Cerebellar cortex (tissue), 1 donor: Measurements from ENCODE around the gene C1QTNF1.
"Not testable (repeated sequence)": the region's sequence is repeated elsewhere in the genome, so short reads cannot be mapped to it uniquely, and the experiment has no call there.

Experiments used
- DNase-seq: peaks from one replicate; pipeline ENCODE4 v3.0.0-alpha.2; 2015; ENCODE audit warnings: low spot score

Gene C1QTNF1

DNA sequence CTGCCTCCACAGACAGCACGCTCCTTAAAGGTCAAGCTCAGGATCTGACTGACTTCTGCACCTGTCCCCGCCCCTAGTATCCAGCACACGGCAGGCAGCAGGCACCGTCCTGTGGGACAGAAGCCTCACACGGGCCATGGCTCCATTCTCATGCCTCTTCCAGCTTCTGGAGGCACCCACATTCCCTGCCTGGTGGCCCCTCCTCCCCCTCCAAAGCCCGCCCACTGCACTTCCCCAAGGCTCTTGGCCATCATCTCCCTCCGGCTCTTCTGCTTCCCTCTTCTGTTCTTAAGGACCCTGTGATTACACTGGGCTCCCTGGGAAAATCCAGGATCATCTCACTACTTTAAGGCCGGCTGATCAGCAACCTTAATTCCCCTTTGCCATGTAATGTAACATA lies 17.9 kb upstream of the C1QTNF1 start:
- DNase-seq = no peak

DNA sequence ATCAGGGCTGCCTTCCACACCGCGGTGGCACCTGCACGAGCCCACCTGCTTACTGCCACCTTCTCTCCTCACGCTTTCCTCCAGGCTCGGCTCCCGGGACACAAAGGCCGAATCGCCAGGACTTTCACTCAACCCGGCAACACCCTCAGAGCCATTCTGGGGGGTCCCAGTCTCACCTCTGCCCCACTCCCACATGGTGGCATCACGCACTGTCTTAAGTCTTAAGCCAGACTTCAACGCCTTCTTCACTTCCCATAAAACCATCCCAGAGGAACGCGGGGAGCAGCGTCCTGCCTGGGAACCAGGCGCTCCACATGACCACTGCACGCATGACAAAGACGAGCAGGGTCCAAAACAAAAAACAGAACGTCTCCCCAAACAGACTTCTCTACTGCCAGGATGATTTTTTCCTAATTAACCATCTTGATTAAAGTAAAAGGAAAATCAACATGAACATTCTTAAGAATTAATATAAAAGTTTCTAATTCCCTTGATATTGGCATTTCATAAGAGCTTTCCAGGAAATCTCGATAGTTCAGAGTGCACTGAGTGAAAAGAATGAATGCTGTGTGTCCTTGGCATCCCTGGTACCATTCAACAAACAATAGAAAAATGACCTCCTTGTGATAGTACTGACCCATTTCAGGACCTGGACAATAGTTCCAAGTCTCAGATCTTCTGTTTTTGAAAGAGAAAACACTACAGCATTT lies 17.0 kb upstream of the C1QTNF1 start:
- no peak for DNase-seq

DNA sequence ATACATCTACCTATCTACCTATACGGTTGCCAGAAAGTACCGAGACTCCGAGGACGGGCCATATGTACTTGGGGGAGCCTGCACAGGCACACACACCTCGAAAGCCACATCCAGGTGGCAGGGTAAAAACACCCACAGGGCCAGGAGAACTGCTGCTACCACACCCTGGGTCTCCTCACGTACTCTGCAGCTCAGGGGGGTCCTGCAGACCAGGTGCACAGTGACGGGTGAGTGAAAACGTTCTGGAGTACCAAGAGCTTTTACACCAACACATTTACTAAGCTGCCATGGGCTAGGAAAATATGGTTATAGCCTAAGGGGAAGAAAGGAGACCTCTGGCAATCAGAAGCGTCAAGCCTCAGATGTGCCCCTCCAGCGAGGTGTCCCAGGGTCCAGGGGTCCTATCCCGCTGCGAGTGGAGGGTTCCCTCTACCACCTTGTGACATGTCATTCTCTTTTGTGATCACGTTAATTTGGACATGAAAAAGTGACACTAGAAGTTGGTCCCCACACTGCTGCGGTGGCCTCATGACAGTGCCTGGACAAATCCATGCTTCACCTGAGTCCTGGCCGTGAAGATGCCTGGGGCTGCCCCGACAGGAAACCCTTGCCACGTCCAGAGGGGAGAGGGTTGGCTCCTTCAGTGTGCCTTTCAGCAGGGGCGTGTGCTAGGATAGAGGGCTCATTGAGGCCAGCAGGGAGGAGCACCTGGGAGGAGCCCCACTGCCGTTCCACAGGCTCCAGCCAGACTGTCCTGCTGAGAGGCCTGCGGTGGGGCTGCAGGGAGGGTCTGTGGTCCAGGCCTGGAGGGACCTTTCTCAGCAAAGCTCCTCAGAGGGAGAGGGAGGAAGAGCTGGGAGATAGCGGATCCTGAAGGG lies 16.2 kb upstream of the C1QTNF1 start:
- DNase-seq = no peak

DNA sequence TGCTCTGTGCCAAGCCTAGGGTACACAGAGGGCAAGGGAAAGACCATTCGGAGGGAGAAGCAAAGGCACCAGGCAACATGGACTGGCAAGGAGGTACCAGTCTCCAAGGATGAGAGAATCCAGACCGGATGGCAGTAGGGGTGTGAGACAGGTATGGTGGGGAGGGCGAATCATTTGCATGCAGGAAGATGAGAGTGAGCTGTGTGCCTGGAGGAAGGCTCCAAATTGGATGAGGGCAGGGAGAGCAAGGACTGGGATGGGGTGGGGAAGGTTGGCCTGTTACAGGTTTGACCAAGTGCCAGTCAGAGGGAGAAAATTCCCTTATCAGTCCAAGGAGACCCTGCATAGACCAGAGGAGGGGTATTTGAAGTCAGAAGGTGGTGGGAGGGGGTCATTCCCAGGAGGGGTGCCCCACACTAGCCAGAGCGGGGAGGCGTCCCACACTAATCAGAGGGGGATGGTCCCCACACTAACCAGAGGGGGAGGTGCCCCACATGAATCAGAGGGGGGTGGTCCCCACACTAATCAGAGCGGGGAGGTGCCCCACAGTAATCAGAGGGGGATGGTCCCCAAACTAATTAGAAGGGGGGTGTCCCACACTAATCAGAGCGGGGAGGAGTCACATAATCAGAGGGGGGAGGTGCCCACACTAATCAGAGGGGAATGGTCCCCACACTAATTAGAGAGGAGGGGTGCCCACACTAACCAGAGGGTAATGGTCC lies 15.1 kb upstream of the C1QTNF1 start:
- DNase-seq = no peak

DNA sequence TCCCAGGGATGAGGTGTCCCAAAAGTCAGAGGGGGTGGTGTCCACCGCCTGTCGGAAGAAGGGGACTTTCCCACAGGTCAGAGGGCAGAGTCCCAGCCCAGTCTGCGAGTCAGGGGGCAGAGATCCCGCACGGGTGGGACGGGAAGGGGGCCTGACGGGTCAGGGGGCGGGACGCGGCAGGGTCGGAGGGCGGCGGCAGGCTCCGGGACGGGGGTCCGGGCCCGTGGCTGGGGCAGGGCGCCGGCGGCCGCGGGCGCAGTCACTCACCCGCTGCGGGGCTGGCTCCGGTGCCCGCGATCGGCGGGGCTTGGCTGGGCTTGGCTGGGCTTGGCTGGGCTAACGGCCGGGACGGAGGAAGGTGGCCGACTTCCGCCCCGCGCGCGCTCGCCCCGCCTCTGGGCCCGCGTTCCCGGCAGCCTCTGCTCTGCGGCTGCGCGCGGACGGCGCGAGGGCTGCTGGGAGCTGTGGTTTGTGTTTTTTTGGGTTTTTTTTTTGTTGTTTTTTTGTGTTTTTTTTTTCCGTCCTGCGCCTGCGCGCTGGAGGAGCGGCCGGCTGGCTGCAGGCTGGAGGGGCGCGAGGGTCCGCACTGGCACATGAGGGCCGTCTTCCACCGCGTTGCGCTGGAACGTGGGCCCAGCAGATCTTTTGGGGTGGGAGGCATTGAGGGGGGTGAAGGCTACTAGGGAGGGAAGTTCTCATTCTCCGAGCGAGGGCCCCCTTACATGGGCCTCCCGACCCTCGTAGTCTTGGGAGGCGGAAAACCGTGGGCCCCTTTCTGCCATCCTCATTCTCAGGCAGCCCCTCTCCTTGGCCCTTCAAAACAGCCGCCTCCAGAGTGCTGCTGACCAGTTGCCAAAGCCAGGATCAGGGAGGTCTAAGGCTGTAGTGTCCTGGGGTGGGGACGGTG lies 14.3 kb upstream of the C1QTNF1 start, which contains the start of gene CANT1:
Gene CANT1, minus strand, starts transcription at position 368 of the 907 bp plus-strand sequence. CDS start 12,142 bp downstream, outside the sequence.
- peak; percentile 80 for DNase-seq

DNA sequence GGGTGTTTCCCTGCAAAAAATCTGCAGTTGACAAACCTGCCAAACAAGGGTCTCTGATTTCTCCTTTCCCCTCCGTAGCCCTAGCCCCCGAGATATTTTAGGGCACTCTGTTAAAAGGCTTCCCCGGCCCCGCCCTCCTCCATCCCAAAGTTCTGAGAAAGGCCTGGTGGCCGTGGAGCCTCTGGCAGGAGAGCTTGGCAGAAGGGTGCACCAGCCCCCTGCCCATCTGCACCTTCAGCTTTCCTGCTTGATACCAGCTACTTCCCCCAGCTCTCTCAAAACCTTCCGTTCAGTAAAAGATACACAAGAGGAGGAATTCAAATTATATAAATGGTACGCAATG lies 13.7 kb upstream of the C1QTNF1 start:
- DNase-seq = no peak

DNA sequence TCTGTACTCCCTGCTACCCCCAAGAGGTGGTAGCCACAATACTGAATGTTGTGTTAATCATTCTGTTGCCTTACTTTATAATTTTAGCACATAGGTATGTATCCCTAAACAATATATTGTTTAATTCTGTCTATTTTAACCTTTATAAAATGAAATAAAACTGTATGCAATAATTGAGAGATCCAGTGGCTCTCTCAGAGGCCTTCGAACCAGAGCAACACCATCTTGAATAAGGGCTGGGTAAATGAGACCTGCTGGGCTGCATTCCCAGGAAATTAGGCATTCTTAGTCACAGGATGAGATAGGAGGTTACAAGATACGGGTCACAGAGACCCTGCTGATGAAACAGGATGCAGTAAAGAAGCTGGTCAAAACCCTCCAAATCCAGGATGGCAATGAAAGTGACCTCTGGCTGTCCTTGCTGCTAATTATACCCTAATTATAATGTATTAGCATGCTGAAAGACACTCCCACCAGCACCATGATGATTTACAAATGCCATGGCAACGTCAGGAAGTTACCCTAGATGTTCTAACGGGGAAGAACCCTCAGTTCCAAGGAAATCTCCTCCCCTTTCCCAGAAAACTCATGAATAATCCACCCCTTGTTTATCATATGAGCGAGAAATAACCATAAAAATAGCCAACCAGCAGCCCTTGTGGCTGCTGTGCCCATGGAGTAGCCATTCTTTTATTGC lies 12.4 kb upstream of the C1QTNF1 start:
- DNase-seq = no peak

DNA sequence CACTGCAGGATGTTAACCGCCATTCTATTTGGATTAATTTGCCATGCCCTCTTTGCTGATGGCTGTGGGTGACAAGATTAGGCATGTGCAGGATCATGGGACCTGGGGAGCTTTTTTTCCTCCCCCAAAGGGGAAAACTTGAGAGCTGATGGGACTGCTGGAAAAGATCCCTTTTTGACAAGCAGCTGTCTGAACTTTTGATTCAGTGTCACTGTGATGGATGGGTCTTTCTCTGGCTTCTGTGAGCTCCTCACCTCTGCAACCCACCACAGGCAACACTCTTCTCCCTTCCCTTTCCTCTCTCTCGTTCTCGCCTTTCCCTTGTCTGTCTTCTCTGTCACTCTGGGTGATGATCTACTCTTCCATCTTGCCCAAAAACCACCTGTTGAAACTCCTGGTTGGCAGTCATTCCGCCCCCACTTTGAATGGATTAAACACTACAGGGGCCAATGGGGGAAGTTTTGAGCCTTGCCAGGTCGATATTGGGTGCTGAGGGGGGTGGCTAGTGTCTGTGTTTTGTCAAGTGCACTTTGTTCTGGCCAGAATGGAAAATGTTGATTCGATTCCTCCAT lies 11.3 kb upstream of the C1QTNF1 start:
- DNase-seq = no peak

DNA sequence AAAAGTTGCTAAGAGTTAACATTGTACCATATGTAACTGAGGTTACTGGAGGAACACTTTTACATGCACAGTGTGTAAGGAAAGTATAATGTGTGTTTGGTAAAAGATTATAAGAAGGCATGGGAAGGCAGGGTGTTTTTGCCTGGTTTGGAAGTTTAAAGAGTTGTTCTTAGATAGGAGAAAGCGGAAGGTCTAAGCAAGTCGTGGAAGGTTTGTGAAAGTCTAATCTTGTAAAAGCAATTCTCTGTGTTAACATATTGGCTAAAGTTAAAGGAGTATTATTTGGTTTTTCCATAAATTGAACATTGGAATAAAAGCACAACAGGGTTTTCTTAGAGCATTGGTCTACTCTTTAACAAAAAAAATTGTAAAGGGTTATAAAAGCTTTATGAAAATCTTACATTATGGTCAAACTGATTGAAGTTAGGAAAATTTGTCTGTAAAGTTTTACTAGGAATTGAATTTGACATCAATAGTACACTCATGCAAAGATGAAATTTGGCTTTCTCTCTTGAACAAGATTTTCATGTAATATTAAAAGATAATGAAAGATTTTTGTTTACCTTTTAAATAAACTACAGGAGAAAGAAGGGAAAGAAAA lies 9.7 kb upstream of the C1QTNF1 start:
- DNase-seq = no peak

DNA sequence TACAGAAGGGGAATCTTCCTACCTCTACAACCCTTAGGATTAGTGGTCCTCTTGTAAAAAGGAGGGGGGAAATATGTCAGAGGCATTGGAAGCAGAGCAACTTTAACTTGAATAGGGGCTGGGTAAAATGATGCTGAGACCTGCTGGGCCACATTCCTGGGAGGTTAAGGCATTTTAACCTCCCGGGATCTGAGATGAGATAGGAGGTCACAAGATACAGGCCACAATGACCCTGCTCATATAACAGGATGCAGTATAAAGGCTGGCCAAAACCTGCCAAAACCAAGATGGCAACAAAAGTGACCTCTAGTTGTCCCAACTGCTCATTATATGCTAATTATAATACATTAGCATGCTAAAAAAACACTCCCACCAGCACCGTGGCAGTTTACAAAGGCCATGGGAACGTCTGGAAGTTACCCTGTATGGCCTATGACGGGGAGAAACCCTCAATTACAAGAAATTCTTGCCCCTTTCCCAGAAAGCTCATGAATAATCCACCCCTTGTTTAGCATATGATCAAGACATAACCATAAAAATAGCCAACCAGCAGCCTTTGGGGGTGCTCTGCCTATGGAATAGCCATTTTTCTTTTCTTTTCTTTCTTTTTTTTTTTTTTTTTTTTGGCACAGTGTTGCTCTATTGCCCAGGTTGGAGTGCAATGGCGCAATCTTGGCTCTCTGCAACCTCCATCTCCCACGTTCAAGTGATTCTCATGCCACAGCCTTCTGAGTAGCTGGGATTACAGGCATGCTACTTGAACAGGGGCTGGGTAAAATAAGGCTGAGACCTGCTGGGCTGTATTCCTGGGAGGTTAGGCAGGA lies 6.2 kb upstream of the C1QTNF1 start:
- no peak for DNase-seq

DNA sequence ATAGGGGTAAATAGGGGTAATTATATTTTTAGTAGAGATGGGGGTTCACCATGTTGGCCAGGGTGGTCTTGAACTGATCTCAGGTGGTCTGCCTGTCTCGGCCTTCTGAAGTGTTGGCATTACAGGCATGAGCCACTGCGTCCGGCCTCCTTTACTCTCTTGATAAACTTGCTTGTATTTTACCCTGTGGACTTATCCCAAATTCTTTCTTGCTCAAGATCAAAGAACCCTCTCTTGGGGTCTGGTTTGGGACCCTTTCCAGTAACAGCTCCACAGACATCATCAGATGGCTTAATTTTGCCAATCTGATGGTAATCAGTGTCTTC lies 5.6 kb upstream of the C1QTNF1 start:
- DNase-seq = no peak

DNA sequence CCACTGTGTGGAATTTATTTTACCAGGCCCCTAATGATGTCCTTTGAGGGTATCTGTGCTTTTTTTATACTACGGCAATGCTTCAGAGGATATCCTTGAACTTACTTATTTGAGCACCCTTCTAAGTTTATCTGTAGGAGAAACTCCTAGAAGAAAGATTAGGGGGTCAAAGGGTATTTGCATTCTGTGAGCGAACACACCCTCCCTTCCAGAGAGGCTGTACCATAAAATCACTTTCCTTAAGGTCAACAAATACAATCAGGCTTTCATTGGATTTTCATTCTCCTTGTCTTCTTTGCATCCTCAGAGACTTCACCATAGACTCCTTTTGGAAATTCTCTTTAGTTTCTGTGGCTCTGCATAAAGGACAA lies 4.7 kb upstream of the C1QTNF1 start:
- no peak for DNase-seq

DNA sequence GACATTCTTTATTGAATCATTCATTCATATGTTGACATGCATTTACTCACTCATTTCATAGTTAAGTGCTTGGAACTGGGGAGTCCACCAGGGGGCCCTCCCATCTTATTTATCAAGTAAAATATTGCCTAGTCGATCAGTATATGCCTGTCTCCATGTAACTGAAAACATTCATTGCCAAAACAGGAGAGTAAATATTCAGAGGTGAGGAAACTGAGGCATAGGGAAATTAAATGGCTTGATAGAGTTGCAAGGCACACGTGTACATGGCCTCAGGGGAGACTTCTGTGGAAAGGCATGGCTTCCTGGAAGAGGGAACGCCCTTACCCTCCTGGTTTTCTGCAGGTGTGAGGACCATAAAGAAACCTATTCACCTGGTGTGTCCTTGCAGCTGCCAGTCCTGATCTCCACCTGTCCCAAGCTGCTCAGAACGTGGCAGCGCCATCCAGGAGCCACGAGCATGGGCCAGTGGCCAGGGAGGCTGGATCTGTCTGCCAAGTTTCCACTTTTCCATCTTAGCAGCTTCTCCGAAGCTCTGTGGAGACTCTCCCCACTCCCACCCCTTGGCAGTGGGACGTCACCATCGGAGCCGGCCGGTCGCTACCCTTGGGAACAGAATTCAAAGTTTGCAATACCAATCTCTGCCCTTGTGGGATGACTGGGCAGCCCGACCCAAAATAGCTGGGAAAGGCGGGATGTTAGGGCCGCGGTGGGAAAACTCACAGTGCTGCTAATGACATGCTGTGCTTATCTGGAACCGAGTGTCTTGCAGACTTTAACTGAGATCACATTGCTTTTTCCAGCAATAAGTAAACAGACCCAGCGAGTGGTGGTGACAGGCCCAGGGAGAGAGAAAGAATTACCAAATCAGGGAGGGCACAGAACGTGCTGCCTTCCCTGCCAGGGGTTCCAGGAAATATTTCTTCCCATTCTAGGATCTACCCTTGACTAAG lies 4.1 kb upstream of the C1QTNF1 start:
- DNase-seq = peak; percentile 54

DNA sequence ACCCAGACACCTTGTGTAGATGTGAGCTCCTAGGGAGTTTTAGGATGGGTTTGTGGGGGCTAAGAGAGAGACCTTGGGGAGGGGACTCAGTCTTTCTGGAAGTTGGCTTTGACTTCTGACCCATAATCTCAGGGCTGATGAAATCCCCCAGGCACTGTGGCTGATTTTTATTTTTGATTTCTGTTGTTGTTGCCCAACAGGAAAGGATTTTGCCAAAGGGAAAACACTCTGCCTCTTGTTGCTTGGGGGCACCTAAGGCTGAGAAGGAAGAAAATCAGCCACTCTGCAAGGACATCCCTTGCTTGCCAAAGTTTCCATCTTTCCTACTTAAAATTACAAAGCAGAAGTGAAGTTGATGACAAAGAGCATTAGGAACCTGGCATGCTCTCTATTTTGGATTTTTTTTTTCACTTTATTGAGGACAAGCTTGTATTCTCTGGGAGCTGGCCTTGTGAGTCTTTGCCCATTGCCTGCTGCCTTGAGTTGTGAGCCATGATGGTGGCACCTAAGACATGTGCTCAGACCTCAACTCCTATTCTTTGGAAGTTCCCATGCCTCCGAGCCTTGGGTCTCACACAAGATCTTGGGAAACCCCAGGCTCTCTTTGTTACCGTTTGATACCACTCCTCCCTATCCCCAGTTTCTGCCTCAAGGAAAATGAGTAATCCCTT lies 3.2 kb upstream of the C1QTNF1 start:
- no peak for DNase-seq

DNA sequence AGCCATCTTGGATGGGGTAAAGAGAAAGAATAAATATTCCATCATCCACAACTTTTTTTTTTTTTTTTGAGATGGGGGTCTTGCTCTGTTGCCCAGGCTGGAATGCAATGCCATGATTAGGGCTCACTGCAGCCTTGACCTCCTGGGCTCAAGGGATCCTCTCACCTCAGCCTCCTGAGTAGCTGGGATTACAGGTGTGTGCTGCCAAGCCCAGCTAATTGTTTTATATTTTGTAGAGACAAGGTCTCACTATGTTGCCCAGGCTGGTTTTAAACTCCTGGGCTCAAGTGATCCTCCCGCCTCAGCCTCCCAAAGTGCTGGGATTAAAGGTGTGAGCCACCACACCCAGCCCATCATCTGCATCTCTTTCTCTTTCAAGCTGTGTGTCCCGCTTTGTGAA lies 2.0 kb upstream of the C1QTNF1 start:
- not testable (repeated sequence) for DNase-seq

DNA sequence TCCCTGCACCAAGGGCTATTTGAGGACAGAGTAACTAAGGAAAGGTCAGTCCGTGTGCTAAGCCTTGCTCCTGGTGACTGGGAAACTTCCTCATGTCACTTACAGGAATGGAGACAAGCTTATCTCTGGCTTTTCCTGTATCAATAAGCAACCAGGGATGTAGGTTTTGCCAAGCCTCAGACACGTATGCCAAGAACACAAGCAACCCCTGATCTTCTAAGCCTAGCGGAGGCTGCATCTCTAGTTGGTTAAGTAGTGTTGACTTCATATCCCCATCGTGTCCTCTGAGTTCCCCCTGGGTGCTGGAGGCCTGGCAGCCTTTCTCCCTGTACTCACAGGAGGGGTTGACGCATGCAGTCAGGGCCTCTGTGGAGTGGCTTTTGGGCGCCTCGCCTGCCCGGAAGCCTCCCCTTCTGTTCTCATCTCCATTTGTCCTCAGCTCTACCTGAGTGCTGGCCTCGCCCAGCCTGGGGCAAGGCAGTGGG lies 1.4 kb upstream of the C1QTNF1 start:
- DNase-seq = no peak

DNA sequence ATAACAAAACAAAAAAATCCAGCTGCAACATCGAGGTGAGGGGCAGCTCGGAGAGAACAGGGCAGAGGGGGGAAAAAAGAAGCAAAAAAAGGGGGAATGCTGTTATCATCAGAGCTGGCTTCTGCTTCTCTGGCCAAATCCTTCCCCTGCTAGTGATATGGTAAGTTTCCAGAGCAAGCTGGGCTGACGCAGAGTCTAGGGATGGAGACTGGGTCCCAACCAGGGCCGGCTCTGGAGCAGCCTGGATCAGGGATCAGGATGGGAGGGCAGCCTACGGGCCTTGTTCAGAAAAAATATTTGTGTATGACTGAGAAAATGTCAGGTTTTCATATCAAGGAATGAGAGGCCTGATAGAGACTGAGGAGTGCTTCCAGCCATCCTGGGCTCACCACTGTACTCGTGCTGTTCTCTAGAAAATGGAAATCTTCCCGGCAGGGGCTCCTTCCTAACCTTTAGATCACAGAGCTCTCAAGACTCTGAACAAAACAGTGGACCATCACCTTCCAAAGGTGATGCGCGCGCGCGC lies 726 bp upstream of the C1QTNF1 start:
- no peak for DNase-seq
